Measurements from ENCODE around the gene SFRP5.

The SFRP5 gene

DNA sequence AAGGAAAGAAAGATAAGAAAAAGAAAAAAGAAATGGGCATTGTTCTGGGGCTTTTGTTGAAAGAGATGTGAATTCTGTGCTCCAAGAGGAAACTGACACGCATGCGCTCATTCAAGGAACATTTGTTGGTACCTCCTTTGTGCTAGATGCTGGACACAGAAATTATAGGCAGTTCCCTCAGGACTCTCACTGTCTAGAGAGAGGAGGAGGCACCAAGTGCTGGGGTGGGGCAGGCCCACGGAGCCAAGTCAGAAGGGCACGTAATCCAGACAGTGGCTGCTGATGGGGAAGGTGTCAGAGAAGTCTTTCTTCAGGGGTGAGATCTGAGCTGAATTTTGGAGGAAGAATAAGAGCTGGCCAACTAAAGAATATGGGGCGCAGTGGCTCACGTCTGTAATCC, 37.8 kb downstream of the SFRP5 start:
- peaks cover 17 to 19% of the 10 kb centered on the region in 2 experiments for H3K4me1 ChIP-seq (ENCODE audit: control insufficient read depth in 1 of 2, insufficient read depth in 1 of 2, low read depth in 1 of 2, low read length in 1 of 2)
- no peak overlapping the region for H3K4me3 ChIP-seq (ENCODE audit: low read depth in 1 of 2, low read length in 1 of 2)
- TF ChIP-seq, protein P1, sequence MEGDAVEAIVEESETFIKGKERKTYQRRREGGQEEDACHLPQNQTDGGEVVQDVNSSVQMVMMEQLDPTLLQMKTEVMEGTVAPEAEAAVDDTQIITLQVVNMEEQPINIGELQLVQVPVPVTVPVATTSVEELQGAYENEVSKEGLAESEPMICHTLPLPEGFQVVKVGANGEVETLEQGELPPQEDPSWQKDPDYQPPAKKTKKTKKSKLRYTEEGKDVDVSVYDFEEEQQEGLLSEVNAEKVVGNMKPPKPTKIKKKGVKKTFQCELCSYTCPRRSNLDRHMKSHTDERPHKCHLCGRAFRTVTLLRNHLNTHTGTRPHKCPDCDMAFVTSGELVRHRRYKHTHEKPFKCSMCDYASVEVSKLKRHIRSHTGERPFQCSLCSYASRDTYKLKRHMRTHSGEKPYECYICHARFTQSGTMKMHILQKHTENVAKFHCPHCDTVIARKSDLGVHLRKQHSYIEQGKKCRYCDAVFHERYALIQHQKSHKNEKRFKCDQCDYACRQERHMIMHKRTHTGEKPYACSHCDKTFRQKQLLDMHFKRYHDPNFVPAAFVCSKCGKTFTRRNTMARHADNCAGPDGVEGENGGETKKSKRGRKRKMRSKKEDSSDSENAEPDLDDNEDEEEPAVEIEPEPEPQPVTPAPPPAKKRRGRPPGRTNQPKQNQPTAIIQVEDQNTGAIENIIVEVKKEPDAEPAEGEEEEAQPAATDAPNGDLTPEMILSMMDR (IDR thresholded peaks at IDR 0.05): no peak
- H3K36me3 ChIP-seq: peaks cover 7% of the 10 kb centered on the region
- no peak overlapping the region for H3K27ac ChIP-seq
- H3K27me3 ChIP-seq: no peaks in the 10 kb centered on the region
- H3K9me3 ChIP-seq: no peaks in the 10 kb centered on the region

DNA sequence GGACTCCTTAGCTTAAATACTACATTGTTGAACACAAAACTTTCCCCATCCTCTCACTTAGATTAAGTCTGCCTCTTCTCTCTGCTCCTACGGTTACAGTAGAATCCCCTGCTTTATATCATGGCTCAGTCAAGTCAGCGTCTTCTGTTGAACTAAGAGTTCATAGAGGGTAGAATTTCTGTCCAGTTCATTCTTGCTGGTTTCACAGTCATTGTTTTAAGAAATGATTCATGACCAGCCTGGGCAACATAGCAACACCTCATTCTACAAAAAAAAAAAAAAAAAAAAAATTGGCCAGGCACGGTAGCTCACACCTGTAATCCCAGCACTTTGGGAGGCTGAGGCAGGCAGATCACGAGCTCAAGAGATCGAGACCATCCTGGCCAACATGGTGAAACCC, 38.5 kb downstream of the SFRP5 start:
- H3K27me3 ChIP-seq: no peaks in the 10 kb centered on the region
- no peak overlapping the region for H3K27ac ChIP-seq
- H3K9me3 ChIP-seq: no peaks in the 10 kb centered on the region
- TF ChIP-seq, protein P1 (IDR thresholded peaks at IDR 0.05): no peak
- peaks cover 12 to 16% of the 10 kb centered on the region in 2 experiments for H3K4me1 ChIP-seq (ENCODE audit: control insufficient read depth in 1 of 2, insufficient read depth in 1 of 2, low read depth in 1 of 2, low read length in 1 of 2)
- no peaks in the 10 kb centered on the region for H3K36me3 ChIP-seq
- no peak overlapping the region for H3K4me3 ChIP-seq (ENCODE audit: low read depth in 1 of 2, low read length in 1 of 2)

DNA sequence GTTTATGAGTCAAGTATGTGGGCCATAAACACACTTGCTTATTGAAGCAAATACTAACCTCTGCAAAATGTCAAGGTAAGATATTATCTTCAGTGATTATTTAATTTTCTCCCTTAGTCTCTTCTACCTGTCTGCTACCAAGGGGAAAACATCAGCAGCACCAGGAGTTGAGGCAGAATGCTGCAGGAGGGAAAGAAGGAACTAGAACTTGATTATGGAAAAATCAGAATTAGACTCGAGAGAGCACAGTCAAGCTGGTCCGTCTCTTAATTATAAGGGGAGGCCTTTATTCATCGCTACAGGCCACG, 39.8 kb downstream of the SFRP5 start:
- no peaks in the 10 kb centered on the region for H3K36me3 ChIP-seq
- H3K9me3 ChIP-seq: no peaks in the 10 kb centered on the region
- H3K27ac ChIP-seq: no peak overlapping the region
- TF ChIP-seq, protein P1 (IDR thresholded peaks at IDR 0.05): no peak
- H3K27me3 ChIP-seq: no peaks in the 10 kb centered on the region
- no peak overlapping the region for H3K4me3 ChIP-seq (ENCODE audit: low read depth in 1 of 2, low read length in 1 of 2)
- peaks cover 6 to 9% of the 10 kb centered on the region in 2 experiments for H3K4me1 ChIP-seq (ENCODE audit: control insufficient read depth in 1 of 2, insufficient read depth in 1 of 2, low read depth in 1 of 2, low read length in 1 of 2)

DNA sequence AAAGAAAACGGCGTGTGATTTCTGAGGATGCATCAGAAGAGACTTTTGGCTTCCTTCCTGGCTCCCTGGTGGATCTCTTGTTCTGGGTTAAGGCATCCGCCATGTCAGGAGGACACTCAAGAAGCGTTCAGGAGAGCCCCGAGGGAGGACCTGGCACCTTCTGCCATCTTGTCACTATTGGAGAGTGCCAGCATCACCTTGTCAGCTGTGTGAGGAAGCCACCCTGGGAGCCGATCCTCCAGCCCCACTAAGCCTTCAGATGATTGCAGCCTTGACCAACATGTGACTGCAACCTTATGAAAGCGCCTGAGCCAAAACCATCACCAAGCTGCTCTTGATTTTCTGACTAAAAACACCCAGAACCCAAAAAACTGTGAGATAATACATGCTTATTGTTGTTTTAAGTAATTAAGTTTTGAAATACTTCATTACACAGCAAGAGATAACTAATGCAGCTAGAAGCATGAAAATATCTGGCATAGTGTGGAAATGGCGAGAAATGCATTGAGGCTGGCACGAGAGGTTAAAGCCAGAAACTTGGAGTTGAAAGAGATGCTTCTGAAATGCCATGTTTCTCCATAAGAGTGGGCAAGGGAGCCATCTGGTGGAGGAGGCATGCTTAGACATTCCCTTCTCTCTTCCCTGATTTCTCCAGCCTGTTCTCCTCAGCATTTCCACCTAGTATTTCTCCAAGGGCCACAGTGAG, 40.3 kb downstream of the SFRP5 start:
- Histone ChIP-seq H3K27me3 (no peaks in the 10 kb centered on the region), H3K9me3 (no peaks in the 10 kb centered on the region), H3K4me1 (ENCODE audit: control insufficient read depth in 1 of 2, insufficient read depth in 1 of 2, low read depth in 1 of 2, low read length in 1 of 2) (peaks cover 2 to 5% of the 10 kb centered on the region in 2 experiments), H3K27ac (no peak overlapping the region), H3K4me3 (ENCODE audit: low read depth in 1 of 2, low read length in 1 of 2) (no peak overlapping the region), H3K36me3 (no peaks in the 10 kb centered on the region)
- TF ChIP-seq, protein P1 (IDR thresholded peaks at IDR 0.05): peak; percentile 75

DNA sequence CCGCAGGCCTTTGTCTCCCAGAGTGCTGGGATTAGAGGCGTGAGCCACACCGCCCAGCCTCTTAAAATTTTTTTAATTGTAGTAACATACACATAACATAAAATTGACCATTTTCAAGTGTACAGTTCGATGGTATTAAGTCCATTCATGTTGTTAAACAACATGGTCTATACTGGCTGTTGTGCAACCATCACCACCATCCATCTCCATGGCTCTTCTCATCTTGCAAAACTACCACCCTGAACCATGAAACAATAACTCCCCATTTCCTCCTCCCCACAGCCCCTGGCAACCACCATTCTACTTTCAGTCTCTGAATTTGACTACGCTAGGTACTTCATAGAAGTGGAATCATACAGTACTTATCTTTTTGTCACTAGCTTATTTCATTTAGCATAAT, 42.8 kb downstream of the SFRP5 start:
- TF ChIP-seq, protein P1 (IDR thresholded peaks at IDR 0.05): no peak
- Histone ChIP-seq H3K27ac (no peak overlapping the region), H3K9me3 (no peaks in the 10 kb centered on the region), H3K4me1 (ENCODE audit: control insufficient read depth in 1 of 2, insufficient read depth in 1 of 2, low read depth in 1 of 2, low read length in 1 of 2) (peaks cover 0 to 4% of the 10 kb centered on the region in 2 experiments), H3K36me3 (no peaks in the 10 kb centered on the region), H3K27me3 (no peaks in the 10 kb centered on the region), H3K4me3 (ENCODE audit: low read depth in 1 of 2, low read length in 1 of 2) (no peak overlapping the region)

Data from neutrophil (primary cell).